GM21381 (cell line): Measurements from ENCODE around the gene CDCA4.
A peak's percentile ranks its signal among the peaks of the same experiment; 100 is the strongest.

Experiments used
- ATAC-seq: cut with Tn5 transposase; IDR thresholded peaks from one replicate; pipeline ENCODE4 v1.9.1; 2021; ENCODE audit warnings: mild to moderate bottlenecking, moderate library complexity; ENCODE audit not compliant: unreplicated experiment

The CDCA4 gene

GRCh38 chr14:104992501-104992900 lies 28.4 kb downstream of the CDCA4 start:
- no peak for ATAC-seq

GRCh38 chr14:104991896-104992230 lies 29.0 kb downstream of the CDCA4 start:
- ATAC-seq = no peak

GRCh38 chr14:104989951-104990303 lies 31.0 kb downstream of the CDCA4 start:
- no peak for ATAC-seq

GRCh38 chr14:104989236-104989950 lies 31.5 kb downstream of the CDCA4 start:
- ATAC-seq = no peak

- ATAC-seq = no peak
Observed at GRCh38 chr14:104986487-104987164, 34.3 kb downstream of the CDCA4 start.

- ATAC-seq = peak; percentile 93
Observed at GRCh38 chr14:104985675-104986486, 35.0 kb downstream of the CDCA4 start, which contains the start of gene CLBA1. CLBA1 (plus strand) TSS chr14:104985788; CDS start chr14:104986432, 644 bp downstream.

GRCh38 chr14:104984056-104984894 lies 36.6 kb downstream of the CDCA4 start:
- ATAC-seq = no peak

GRCh38 chr14:104983231-104983721 lies 37.6 kb downstream of the CDCA4 start:
- ATAC-seq = no peak

- ATAC-seq = no peak
Observed at GRCh38 chr14:104982548-104983230, 38.2 kb downstream of the CDCA4 start.

- no peak for ATAC-seq
Observed at GRCh38 chr14:104981699-104982541, 39.0 kb downstream of the CDCA4 start.

GRCh38 chr14:104980611-104981531 lies 40.0 kb downstream of the CDCA4 start:
- no peak for ATAC-seq

- ATAC-seq = no peak
Observed at GRCh38 chr14:104979758-104980610, 40.9 kb downstream of the CDCA4 start.

- ATAC-seq = no peak
Observed at GRCh38 chr14:104978746-104979691, 41.9 kb downstream of the CDCA4 start.

- ATAC-seq = no peak
Observed at GRCh38 chr14:104977681-104978653, 42.9 kb downstream of the CDCA4 start, which contains the start of gene AHNAK2. AHNAK2 (minus strand) TSS chr14:104978374; CDS start chr14:104978237, 137 bp downstream.
